IPS-NIHi11 (cell line): Measurements from ENCODE around the gene TLE4.

Experiments used
- DNase-seq: peaks from one replicate; pipeline ENCODE4 v3.0.0; 2012; ENCODE audit warnings: mixed read lengths, low spot score

Gene TLE4

DNA sequence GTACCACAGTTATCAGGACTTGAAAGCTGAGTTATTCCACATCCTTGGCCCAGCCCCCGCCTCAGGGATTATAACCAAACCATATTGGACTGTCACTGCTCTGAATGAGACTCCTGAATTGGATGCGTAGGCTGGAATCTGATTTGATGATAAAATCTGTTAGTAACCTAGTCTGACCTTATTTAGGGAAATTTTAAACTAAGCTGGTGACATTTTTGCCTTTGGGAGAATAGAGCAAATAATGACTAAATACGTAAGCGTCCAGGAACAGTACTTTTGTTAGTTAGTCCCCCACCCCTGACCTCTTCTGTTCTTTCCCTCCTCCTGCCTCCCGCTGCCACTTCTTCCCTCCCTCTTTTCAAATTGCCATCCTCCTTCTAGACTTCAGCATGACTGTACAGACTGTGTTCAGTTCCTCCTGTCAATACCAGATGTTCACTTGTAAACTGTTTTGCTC, 92.6 kb downstream of the TLE4 start:
- no peak for DNase-seq

DNA sequence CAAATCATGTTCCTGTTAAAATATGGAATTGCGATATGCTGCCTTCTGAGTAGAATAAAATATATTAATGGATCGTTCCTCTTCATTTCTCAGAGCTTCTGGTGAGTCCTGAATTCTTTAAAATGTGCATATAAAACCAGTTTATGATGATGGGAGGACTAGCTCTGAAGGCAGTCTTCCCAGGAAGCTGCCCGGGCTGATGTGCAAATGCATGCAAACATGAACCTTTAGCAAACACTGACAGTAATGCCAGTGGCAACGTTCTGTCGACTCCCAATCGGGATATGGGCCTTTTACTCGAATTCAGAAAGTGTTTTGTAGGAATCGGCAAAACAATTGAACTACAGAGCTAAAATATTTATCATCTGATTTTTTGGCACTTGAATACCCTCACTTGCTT, 93.6 kb downstream of the TLE4 start:
- no peak for DNase-seq

DNA sequence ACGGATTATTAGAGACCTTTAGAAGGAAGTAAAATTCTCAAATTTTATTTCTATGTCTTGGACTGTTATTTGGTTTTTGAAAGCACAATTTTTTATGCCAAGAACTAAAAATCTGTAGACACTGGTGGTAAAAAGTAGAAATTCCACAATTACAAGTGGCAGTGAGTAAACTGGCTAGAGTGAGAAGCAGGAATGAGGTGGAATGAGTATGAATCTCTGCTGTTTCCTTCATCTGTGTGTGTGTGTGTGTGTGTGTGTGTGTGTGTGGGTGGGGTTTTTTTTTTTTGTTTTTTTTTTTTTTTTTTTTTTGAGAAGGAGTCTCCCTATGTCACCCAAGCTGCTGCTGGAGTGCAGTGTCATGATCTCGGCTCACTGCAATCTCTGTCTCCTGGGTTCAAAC, 94.2 kb downstream of the TLE4 start:
- no peak for DNase-seq

DNA sequence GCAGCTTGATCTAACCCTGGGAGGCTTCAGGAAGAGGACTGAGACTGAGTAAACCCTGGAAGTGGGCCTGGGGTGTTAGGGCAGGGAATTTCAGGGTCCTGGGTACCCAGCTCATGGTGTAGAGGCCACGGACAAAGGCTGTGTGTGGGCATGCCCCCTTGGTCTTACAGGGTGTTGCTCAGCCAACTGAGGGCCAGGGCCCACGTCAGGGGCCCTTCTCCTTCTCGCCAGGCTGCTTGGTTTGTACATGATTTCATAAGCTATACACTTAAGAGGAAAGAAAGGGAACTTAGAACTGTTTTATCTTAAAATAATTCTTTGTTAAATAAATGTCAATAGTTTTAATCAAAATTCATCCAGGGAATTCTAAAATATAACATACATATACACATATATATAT, 95.4 kb downstream of the TLE4 start:
- no peak for DNase-seq

DNA sequence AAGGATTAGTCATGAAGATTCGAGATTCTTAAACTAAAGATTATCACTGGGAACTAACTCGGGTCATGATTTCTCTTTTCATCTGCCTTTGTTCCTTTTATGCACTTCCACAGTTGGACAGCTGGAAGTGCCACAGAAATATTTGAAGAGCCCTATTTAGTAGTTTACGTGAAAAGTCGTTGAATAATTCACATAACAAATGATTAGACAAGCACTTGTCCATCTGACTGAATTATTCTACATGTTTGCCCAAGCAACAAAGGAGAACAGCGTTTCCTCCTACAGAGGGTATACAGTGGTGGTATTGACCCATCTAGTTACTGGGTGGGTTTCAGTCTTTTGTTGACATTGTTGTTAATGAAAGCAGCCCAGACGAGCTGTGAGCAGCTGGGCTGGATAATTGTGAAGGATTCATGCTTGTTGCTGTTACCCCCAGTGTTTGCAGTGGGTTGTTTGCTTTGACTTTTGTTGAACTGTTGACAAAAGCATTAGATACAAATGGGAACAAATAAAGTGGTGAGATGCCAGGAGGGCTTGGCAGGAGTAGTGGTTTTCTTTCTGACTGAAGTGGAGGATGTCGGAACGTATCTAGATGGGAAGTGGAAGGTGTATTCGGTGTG, 96.2 kb downstream of the TLE4 start:
- no peak for DNase-seq

DNA sequence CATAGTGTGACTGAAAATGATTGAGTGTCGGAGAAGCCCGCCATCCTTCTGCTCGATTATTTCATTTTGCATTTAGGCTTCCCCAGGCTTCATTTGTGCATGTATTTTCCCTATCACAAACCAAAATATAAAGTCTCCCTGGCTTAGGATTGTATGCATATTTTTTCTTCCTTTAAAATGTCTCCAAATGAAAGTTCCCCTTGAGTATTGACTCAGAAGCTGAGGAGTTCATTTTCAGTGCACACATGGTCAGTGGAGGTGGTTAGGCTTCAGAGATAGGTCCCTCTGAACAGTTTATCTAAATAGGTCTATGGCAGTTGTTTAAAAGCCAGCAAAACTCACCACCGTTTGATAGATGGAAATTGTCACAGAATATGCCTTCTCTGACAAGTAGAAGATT, 97.2 kb downstream of the TLE4 start:
- no peak for DNase-seq

DNA sequence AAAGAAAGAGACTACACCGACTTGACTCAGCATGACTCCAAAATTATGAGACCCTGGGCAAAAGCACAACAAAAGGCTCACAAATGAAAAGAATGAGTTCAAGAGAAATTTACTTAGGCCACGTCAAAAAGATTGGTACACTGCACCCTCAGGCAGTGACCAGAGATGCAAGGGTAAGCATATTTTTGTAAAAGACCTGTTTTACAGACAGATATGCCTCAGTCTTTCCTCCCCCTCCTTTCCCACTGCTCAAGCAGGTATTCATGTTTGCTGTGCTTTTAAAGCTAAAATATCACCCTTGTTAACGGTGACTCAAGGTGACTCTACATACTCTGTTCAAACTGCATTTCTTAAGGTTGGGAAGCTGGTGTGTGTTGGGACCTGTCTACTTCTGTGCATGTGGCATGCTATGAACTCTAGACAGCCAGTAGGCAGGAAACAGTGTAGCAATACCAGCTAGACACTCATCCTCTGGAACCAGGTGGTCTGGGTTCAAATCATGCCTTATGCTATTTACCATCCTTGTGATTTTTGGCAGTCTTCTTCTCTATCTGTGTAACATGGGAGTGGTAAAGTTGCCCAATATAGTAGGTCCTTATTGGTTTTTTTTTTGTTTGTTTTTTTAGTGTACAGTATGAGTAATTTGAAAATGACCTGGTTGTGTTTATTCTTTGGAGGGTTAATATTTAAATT, 98.7 kb downstream of the TLE4 start:
- no peak for DNase-seq

DNA sequence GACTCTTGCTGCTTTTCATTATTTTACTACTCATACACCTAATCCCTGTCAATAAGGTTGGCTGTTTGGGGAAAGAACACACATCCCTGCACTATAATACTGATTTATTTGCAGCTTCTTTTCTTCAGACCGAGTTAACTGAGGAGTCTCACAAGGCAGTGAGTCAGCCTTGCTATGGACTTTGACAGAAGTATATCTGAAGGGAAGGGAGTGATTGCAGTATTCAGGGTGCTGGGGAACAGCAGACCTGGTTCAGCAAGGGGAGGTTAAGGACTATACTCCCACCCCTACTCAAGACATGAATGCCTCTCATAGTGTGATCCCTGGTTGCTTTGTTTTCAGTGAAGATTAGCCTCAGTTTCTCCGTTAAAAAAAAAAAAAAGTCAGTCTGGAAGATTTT, 99.8 kb downstream of the TLE4 start:
- DNase-seq: no peak

DNA sequence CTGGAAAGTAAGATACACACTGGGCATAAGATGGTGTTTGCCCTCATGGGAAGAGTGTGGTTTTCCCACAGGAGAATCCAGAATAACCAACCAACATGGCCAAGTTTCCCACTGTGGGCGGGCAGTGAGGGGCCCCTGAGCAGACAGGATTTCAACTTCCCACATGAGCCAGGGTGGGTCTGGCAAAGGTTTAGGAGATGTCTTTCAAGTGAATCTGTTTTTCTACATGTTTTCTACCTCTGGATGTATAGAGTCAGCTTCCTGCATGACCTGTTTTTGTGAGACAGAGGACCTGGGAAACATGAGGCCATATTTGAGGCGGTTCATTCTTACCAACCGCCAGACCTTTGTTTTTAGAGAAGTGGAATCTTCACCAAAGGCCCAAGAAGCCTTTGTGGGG, 100.5 kb downstream of the TLE4 start:
- DNase-seq: no peak

DNA sequence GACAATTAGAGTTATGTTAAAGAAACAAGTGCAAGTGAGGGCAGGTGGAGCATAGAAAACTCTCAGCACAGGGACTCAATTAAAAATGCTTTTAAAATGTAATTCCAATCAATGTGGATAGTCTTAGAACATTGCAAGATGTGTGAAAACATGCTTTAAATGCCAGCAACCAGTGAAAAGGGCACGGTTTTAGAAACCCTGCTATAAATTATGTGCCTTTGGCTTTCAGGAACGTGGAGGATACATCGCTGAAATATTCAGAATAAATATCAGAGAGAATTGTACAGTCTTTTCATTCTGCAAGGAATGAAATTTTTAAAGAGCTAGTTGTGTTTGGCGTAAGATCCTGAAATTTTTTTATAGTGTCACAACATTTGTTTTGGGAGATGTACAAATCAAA, 101.1 kb downstream of the TLE4 start:
- DNase-seq: no peak

DNA sequence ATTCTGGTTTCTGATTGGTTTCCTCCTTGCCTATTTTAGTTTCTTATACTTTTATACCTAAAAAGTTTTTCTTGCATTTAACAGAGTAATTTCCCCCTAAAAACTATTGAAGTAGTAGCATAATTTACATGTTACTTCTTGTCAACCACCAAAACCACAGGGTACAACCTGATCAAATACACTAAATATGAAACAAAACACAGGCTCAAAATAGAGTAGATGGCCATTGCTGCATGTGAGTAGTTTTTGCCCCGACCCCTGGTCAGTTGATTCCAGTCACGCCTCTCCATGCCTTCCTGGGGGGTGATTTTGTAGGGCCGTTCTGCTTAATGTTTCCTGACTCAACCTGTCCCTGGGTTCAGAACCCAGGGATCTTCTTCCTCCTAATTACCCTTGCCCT, 101.8 kb downstream of the TLE4 start:
- DNase-seq: no peak

DNA sequence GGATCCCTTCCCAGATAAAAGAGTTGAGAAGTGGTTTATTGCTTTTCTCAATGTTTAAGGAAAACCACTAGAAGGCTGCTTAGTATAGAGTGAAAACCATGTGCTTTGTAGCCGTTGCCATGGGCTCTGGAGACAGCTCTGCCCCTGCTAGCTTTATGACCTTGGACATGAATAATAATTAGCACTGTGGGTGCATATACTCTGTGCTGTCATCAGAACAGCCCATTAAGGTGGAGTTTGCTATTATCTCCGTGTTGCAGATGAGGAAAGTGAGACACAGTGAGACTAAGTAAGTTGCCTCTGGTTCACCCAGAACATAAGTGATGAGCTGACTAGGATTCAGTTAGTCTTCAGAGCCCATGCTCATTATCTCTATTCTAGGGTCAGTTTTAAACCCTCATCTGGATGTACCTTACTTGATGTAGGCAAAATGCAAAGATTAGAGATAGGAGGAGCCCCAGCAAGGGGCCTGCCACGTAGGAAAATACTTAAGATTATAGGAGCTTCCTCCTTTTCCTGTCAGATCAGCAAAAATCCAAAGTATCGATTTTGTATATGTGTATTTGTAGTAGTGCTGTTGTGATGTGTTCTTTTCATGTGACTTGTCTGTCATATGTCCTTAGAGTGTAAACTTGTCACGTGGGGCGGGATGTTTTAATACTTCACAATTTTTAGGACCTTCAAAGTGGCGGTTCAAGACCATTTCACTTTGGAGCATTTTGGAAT, 102.5 kb downstream of the TLE4 start:
- no peak for DNase-seq

DNA sequence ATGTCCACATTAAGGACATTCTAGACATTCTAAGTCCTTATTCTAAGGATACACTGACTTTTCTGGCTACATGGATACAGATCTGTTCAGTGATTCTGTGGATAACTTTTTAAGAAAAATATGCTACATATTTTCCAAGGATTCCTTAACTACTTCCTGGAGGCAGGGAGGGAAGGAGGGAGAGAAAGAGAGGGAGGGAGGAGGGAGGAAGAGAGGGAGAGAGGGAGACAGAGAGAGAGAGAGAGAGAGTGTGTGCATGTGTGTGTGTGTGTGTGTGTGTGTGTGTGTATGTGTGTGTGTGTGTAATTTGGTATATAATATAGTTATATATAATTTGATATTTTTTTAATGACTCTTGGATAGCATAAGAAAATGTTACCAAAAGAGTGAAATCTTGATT, 109.8 kb downstream of the TLE4 start:
- DNase-seq: no peak

DNA sequence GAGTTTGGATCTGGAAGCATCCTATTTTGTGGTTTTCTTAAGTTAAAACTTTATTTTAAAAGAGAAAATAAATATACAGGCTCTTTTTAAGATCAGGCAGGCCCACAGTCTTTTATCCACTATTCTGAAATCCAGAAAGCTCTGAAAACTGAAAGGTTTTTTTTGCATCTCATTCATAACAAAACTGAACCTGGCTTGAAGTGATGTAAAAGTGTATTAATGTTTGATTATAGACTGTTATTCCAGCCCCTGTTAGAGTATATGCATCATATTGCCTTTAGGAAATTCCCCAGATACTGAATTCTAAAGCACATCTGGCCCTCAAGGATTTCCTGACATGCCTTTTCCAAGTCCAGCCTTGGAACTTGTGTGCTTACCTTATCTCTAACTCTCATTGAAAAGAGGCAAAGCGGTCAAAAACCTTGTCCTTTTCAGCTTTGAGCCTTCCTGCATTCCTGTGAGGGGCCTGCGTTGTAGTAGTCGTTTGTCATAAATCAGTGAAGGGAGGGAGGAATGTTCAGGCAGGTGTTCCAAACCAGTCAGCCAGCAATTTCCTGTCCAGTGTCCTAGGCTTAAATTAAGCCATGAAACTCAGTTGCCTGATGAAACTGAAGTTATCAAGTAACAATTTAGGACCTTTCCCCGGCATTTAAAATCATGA, 110.4 kb downstream of the TLE4 start:
- no peak for DNase-seq

DNA sequence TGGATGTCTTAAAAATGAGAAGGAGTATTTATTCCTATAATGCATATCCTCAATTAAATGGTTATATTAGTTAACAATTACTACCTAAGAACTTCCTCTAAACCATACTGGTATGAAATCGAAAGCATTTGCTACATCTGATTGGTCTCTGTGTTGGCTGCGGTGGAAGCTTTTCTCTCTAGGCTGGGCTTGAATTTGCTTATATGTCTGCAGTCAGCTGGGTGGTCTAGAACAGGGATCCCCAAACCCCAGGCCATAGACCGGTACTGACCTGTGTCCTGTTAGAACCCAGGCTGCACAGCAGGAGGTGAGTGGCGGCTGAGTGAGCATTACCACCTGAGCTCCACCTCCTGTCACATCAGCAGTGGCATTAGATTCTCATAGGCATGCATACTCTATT, 112.3 kb downstream of the TLE4 start:
- no peak for DNase-seq

DNA sequence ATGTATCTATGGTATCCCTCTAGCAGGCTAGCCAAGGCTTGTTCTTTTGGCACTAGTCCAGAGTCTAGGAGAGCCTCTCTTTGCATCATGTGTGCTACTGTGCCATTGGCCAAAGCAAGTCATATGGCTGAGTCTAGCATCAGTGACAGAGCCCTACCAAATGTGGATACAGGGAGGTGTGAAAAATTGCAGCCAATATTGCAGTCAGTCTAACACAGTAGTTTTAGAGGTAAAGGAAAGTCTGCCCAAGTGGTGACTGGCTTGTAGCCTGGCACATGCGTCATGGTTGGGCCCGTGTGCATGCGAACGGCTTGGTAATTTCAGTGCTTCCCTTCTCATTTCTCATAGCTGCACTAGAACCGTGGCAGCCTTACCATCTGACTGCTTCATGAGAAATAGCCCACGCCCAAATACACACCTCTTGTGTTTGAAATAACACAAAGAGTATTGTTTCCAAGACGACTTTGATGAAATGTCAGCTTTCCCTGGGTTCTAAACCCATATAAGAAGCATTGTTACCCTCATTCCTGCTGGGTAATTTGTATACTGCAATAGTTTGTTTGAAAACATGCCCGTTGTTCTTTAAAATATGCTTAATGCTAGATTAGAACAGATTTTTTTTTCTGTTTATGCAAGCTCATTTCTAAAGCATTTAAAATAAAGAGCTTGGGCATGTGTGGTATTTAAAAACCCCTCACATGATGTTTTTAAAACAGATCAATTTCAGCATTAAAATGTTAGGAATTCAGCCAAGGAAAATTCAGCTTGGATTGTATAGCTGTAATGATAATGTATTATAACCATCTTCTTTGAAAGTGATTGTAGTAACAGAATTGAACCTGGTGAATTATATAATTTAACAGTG, 113.2 kb downstream of the TLE4 start:
- DNase-seq: no peak

DNA sequence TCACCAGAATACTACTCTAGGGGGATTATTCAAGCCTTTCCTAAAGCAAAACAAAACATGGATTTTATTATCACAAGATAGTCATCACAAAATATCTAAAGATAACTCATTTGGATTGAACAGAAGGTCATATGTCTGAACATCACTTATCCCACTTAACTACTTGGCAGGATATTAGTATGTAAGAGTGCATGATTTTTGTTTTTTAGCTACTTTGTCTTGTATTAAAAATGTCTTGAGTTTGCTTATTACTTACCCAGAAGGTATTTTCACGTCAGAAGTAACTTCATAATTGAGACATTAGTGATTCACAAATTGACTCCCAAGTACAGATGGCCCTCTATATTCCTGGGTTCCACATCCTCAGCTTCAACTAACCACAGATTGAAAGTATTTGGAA, 113.8 kb downstream of the TLE4 start:
- DNase-seq: no peak

DNA sequence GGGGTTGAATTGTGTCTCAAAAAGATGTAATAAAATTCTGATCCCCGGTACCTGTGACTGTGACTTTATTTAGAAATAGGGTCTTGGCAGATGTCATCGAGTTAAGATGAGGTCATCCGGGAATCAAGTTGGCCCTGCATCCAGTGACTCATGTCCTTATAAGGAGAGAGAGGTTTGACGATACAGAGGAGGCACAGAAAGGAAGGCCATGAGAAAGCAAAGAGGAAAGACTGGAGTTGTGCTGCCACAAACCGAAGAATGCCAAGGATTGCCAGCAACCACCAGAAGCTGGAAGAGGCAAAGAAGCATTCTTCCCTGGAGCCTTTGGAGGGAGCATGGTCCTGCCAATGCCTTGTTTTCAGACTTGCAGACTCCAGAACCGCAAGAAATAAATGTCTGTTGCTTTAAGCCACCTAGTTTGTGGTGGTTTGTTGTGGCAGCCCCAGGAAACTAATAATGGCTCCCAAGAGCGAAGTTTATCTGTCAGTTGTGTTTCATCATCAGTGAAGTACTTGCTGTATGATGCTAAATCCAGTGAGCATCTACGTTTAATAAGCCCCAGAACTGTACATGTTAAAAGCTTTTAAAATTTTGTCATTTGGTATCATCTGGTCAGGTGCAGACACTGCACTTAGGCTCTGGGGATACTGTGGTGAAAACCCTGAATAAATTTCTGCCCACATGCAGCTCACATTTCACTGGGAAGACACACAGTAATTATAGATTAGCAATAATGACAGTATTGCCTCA, 114.8 kb downstream of the TLE4 start:
- no peak for DNase-seq

DNA sequence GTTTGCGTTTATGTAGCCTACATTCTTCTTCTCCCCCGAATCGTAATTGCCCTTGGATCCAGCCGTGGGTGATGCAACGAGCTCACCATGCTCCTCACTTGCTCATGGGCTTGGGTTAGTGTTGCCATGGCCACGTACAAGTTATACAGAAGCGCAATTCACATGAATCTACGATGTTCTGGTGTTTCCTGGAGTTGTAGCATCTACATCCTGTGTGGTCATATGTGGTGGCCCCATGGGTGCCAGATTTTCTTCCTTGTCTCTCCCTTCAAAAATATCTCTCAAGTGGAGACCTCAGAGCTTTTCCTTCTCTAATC, 115.3 kb downstream of the TLE4 start:
- no peak for DNase-seq

DNA sequence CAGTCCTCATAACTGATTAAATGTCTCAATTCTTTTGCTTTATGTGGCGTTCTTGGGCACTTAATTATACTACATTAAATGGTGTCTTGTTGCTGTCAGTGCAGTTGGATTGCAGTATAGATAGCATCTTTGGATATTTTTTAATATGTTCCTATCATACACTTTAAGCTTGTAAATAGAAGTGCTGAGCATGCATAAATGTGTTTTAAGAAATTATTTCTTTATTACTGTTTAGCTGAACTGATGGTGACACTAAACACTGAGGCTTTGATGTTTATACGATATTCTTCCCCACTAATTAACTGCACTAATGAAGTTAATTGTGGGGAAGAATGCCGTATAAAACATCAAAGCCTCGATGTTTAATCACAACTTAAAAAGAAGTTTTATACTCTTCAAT, 116.6 kb downstream of the TLE4 start:
- DNase-seq: no peak

DNA sequence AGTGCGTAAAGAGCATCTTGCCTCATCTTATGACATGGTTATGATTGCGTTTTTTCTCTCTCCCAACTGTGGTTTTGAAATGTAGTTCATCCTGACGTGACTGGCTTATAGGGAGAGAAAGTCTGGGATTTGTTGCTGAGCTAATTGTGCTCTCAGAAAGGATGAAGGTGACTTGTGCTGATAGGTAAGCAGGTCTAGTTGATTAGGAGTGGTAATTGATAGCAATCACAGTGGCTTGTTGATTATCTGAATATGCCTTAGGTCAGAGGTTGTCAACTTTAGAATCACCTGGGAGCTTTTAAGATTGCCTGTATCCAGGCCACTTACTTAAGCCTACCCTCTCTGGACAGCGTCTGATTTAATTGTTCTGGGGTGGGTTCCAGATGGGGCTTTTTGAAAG, 117.8 kb downstream of the TLE4 start:
- no peak for DNase-seq
